ENCODE measurements around the gene DGKB.

Gene DGKB

GRCh38 chr7:14673202-14673601 is 229.3 kb downstream of the DGKB start:
- no peak for FAIRE-seq

GRCh38 chr7:14666913-14667312 is 235.6 kb downstream of the DGKB start:
- no peak for TF ChIP-seq PAX5 (IDR thresholded peaks at IDR 0.05; ENCODE audit: insufficient read depth, low read length, severe bottlenecking)
- no peak for TF ChIP-seq SPI1 (IDR thresholded peaks at IDR 0.05; ENCODE audit: low read depth, low read length)
- TF ChIP-seq TAF1 (IDR thresholded peaks at IDR 0.05; ENCODE audit: low read depth, low read length) = no peak
- TF ChIP-seq POU2F2 (IDR thresholded peaks at IDR 0.05; ENCODE audit: low read depth, low read length) = no peak
- TF ChIP-seq POLR2A (IDR thresholded peaks at IDR 0.05; ENCODE audit: low read depth, low read length) = no peak
- TF ChIP-seq POLR2AphosphoS5 (IDR thresholded peaks at IDR 0.05; ENCODE audit: low read depth, low read length) = no peak
- DNase-seq (ENCODE audit: insufficient read length, low spot score) (no peak), FAIRE-seq (no peak)

More at GRCh38 chr7:14673202-14673601, 229.3 kb downstream of the DGKB start:
- DNase-seq (ENCODE audit: insufficient read length, low spot score) = no peak
- TF ChIP-seq TAF1 (IDR thresholded peaks at IDR 0.05; ENCODE audit: low read depth, low read length) = no peak
- TF ChIP-seq POU2F2 (IDR thresholded peaks at IDR 0.05; ENCODE audit: low read depth, low read length) = no peak
- no peak for TF ChIP-seq POLR2AphosphoS5 (IDR thresholded peaks at IDR 0.05; ENCODE audit: low read depth, low read length)

- no peak for FAIRE-seq
- TF ChIP-seq POU2F2 (IDR thresholded peaks at IDR 0.05; ENCODE audit: low read depth, low read length) (no peak), TAF1 (IDR thresholded peaks at IDR 0.05; ENCODE audit: low read depth, low read length) (no peak), PAX5 (IDR thresholded peaks at IDR 0.05; ENCODE audit: insufficient read depth, low read length, severe bottlenecking) (no peak), SPI1 (IDR thresholded peaks at IDR 0.05; ENCODE audit: low read depth, low read length) (no peak), POLR2A (IDR thresholded peaks at IDR 0.05; ENCODE audit: low read depth, low read length) (no peak), POLR2AphosphoS5 (IDR thresholded peaks at IDR 0.05; ENCODE audit: low read depth, low read length) (no peak)
- DNase-seq (ENCODE audit: insufficient read length, low spot score) = no peak
Measured at GRCh38 chr7:14666304-14666703, 236.2 kb downstream of the DGKB start.

- FAIRE-seq (no peak), DNase-seq (ENCODE audit: insufficient read length, low spot score) (no peak)
- TF ChIP-seq POLR2A (IDR thresholded peaks at IDR 0.05; ENCODE audit: low read depth, low read length) (no peak), SPI1 (IDR thresholded peaks at IDR 0.05; ENCODE audit: low read depth, low read length) (no peak), POLR2AphosphoS5 (IDR thresholded peaks at IDR 0.05; ENCODE audit: low read depth, low read length) (no peak), TAF1 (IDR thresholded peaks at IDR 0.05; ENCODE audit: low read depth, low read length) (no peak), POU2F2 (IDR thresholded peaks at IDR 0.05; ENCODE audit: low read depth, low read length) (no peak), PAX5 (IDR thresholded peaks at IDR 0.05; ENCODE audit: insufficient read depth, low read length, severe bottlenecking) (no peak)
Measured at GRCh38 chr7:14639801-14640200, 262.8 kb downstream of the DGKB start.

GRCh38 chr7:14639329-14639728 is 263.2 kb downstream of the DGKB start:
- FAIRE-seq = no peak
- DNase-seq (ENCODE audit: insufficient read length, low spot score) = no peak
- TF ChIP-seq SPI1 (IDR thresholded peaks at IDR 0.05; ENCODE audit: low read depth, low read length) (no peak), POU2F2 (IDR thresholded peaks at IDR 0.05; ENCODE audit: low read depth, low read length) (no peak), TAF1 (IDR thresholded peaks at IDR 0.05; ENCODE audit: low read depth, low read length) (no peak), POLR2AphosphoS5 (IDR thresholded peaks at IDR 0.05; ENCODE audit: low read depth, low read length) (no peak), POLR2A (IDR thresholded peaks at IDR 0.05; ENCODE audit: low read depth, low read length) (no peak), PAX5 (IDR thresholded peaks at IDR 0.05; ENCODE audit: insufficient read depth, low read length, severe bottlenecking) (no peak)

- no peak for DNase-seq (ENCODE audit: insufficient read length, low spot score)
- TF ChIP-seq SPI1 (IDR thresholded peaks at IDR 0.05; ENCODE audit: low read depth, low read length) (no peak), POU2F2 (IDR thresholded peaks at IDR 0.05; ENCODE audit: low read depth, low read length) (no peak), TAF1 (IDR thresholded peaks at IDR 0.05; ENCODE audit: low read depth, low read length) (no peak), POLR2AphosphoS5 (IDR thresholded peaks at IDR 0.05; ENCODE audit: low read depth, low read length) (no peak), PAX5 (IDR thresholded peaks at IDR 0.05; ENCODE audit: insufficient read depth, low read length, severe bottlenecking) (no peak), POLR2A (IDR thresholded peaks at IDR 0.05; ENCODE audit: low read depth, low read length) (no peak)
- no peak for FAIRE-seq
Measured at GRCh38 chr7:14637968-14638367, 264.6 kb downstream of the DGKB start.

GRCh38 chr7:14635955-14636354 is 266.6 kb downstream of the DGKB start:
- FAIRE-seq = no peak
- TF ChIP-seq SPI1 (IDR thresholded peaks at IDR 0.05; ENCODE audit: low read depth, low read length) = no peak
- TF ChIP-seq POU2F2 (IDR thresholded peaks at IDR 0.05; ENCODE audit: low read depth, low read length) = no peak
- TF ChIP-seq POLR2AphosphoS5 (IDR thresholded peaks at IDR 0.05; ENCODE audit: low read depth, low read length) = no peak
- no peak for TF ChIP-seq TAF1 (IDR thresholded peaks at IDR 0.05; ENCODE audit: low read depth, low read length)
- no peak for TF ChIP-seq PAX5 (IDR thresholded peaks at IDR 0.05; ENCODE audit: insufficient read depth, low read length, severe bottlenecking)
- TF ChIP-seq POLR2A (IDR thresholded peaks at IDR 0.05; ENCODE audit: low read depth, low read length) = no peak
- DNase-seq (ENCODE audit: insufficient read length, low spot score) = no peak

- FAIRE-seq (no peak), DNase-seq (ENCODE audit: insufficient read length, low spot score) (no peak)
- TF ChIP-seq POU2F2 (IDR thresholded peaks at IDR 0.05; ENCODE audit: low read depth, low read length) (no peak), TAF1 (IDR thresholded peaks at IDR 0.05; ENCODE audit: low read depth, low read length) (no peak), SPI1 (IDR thresholded peaks at IDR 0.05; ENCODE audit: low read depth, low read length) (peak; percentile 82)
Measured at GRCh38 chr7:14630048-14630447, 272.5 kb downstream of the DGKB start.

GRCh38 chr7:14628516-14628915 is 274.0 kb downstream of the DGKB start:
- DNase-seq (ENCODE audit: insufficient read length, low spot score) (no peak), FAIRE-seq (no peak)
- TF ChIP-seq POU2F2 (IDR thresholded peaks at IDR 0.05; ENCODE audit: low read depth, low read length) = no peak
- no peak for TF ChIP-seq TAF1 (IDR thresholded peaks at IDR 0.05; ENCODE audit: low read depth, low read length)
- no peak for TF ChIP-seq PAX5 (IDR thresholded peaks at IDR 0.05; ENCODE audit: insufficient read depth, low read length, severe bottlenecking)

GRCh38 chr7:14626076-14626475 is 276.5 kb downstream of the DGKB start:
- DNase-seq (ENCODE audit: insufficient read length, low spot score) = no peak
- TF ChIP-seq PAX5 (IDR thresholded peaks at IDR 0.05; ENCODE audit: insufficient read depth, low read length, severe bottlenecking) (no peak), SPI1 (IDR thresholded peaks at IDR 0.05; ENCODE audit: low read depth, low read length) (no peak), POLR2A (IDR thresholded peaks at IDR 0.05; ENCODE audit: low read depth, low read length) (no peak), POLR2AphosphoS5 (IDR thresholded peaks at IDR 0.05; ENCODE audit: low read depth, low read length) (no peak), TAF1 (IDR thresholded peaks at IDR 0.05; ENCODE audit: low read depth, low read length) (no peak), POU2F2 (IDR thresholded peaks at IDR 0.05; ENCODE audit: low read depth, low read length) (no peak)
- no peak for FAIRE-seq
